Tongue (tissue), 3 donors: ENCODE measurements around the gene BCL2L13. TPM values are rescaled to one million over a fixed set of nuclear protein-coding genes. Genes with fewer than 3 reads are reported as not detected.

Experiments used
- DNase-seq: peaks from one replicate; pipeline ENCODE4 v3.0.0-alpha.2; 2015
- small RNA-seq: library from RNA; depleted of rRNA; stranded (forward); fragments of <200 nt; gene quantifications from one replicate; pipeline ENCODE3, GENCODE V24; 2014; ENCODE audit warnings: low replicate concordance
- total RNA-seq: library from RNA; depleted of rRNA; stranded (reverse); fragments of >200 nt; gene quantifications from one replicate; pipeline ENCODE4 v1.2.3, GENCODE V29; 2014

Gene BCL2L13
- total RNA-seq, 1 donor from 2014 or later, result 61.5 TPM

DNA sequence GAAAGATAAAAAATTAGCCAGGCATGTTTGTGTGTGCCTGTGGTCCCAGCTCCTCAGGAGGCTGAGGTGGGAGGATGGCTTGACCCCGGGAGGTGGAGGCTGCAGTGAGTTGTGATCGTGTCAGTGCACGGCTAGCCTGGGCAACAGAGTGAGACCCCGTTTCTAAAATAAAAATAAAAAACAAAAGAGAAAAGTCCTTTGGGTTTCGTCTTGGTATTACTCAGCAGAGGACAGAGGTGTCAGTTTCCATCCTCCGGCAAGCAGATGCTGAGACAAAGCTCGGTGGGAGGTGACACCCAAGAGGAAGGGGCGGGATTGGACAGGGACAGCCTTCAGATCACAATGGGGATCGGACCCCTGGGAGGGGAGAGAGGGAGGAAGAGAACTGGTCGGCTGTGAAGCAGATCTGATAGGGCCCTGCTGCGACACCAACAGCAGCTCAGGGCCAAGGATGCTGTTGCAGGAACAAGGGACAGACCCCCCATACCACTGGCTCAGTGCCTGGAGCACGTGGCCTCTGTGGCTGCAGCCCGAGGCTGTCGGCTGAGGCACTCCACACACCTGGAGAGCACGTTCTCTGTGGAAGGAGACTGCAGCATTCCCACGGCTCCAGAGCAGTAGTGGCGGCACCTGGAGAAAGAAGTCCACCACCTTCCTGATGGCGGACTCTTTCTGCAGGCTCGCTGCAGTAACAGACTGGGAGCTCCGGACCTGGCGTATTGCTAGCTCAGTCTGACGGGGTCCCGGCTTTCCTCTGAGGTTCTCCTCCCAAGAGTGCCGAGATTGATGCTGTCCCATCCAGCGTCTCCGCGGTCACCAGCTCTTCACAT, 140.9 kb downstream of the BCL2L13 start:
- no peak for DNase-seq

GRCh38 chr22:17780116-17780740, 141.7 kb downstream of the BCL2L13 start:
- no peak for DNase-seq

Small RNAs within 50 kb of the gene (small RNA-seq; reads per million reads assigned to genes)
- gene MIR3198-1, result not detected

Other genes starting within 250 kb of the BCL2L13 start
- not detected for gene SLC25A18, start 75.3 kb upstream of the BCL2L13 start, total RNA-seq
- 102 TPM for gene ATP6V1E1, start 10.0 kb upstream of the BCL2L13 start, total RNA-seq
- gene BID, start 135.7 kb downstream of the BCL2L13 start, total RNA-seq, result 18.6 TPM